WTC11 (cell line): Measurements from ENCODE around the gene TRAIP. TPM values are rescaled to one million over a fixed set of nuclear protein-coding genes. Genes with fewer than 3 reads are reported as not detected.

Experiments used
- ATAC-seq: fragments of 200-7000 bp; cut with Tn5 transposase; 2 replicates; pipeline ENCODE4 v1.10.0; 2021; ENCODE audit warnings: mild to moderate bottlenecking, moderate library complexity
- CTCF ChIA-PET: fragments of 300-600 bp; sonication (Branson Sonifier 250); formaldehyde crosslinking; loops from one replicate; lab custom pipeline; 2021; ENCODE audit warnings: antibody characterized with exemption; lab: Charles Lee
- POLR2A ChIA-PET: fragments of 350-600 bp; sonication (Branson Sonifier 250); formaldehyde crosslinking; loops from one replicate; lab custom pipeline; 2021; ENCODE audit warnings: antibody characterized with exemption; lab: Charles Lee
- DNase-seq: peaks from one replicate; pipeline ENCODE4 v3.0.0; 2021; ENCODE audit warnings: low spot score
- H3K27ac Mint-ChIP-seq: 2 replicates; pipeline ENCODE4 v1.8.0; 2021; ENCODE audit warnings: mixed read lengths
- H3K27me3 Mint-ChIP-seq: 2 replicates; pipeline ENCODE4 v1.8.0; 2021; ENCODE audit warnings: low read depth, mild to moderate bottlenecking, moderate library complexity, mixed read lengths
- H3K36me3 Mint-ChIP-seq: 2 replicates; pipeline ENCODE4 v1.8.0; 2021; ENCODE audit warnings: mixed read lengths
- H3K4me1 Mint-ChIP-seq: 2 replicates; pipeline ENCODE4 v1.8.0; 2022; ENCODE audit warnings: mixed read lengths
- H3K4me3 Mint-ChIP-seq: 2 replicates; pipeline ENCODE4 v1.8.0; 2021; ENCODE audit warnings: mild to moderate bottlenecking, moderate library complexity, mixed read lengths
- H3K9me3 Mint-ChIP-seq: 2 replicates; pipeline ENCODE4 v1.8.0; 2021; ENCODE audit warnings: mixed read lengths
- AFF4 ChIP-seq: sonication (generic); formaldehyde crosslinking; IDR thresholded peaks from 2 replicates; pipeline ENCODE4 v1.8.1; 2023; ENCODE audit warnings: mild to moderate bottlenecking, missing genetic modification reagents, borderline replicate concordance
- ATF2 ChIP-seq: sonication (generic); formaldehyde crosslinking; IDR thresholded peaks from 2 replicates; pipeline ENCODE4 v1.8.1; 2022; ENCODE audit warnings: low read depth, missing genetic modification reagents, borderline replicate concordance
- ATF3 ChIP-seq: sonication (generic); formaldehyde crosslinking; conservative IDR thresholded peaks from 2 replicates; pipeline ENCODE4 v1.8.1; 2022; ENCODE audit warnings: mild to moderate bottlenecking, missing genetic modification reagents
- CBFB ChIP-seq: sonication (generic); formaldehyde crosslinking; IDR thresholded peaks from 2 replicates; pipeline ENCODE4 v1.8.1; 2022; ENCODE audit warnings: mild to moderate bottlenecking, low read depth, missing genetic modification reagents
- CREB1 ChIP-seq: sonication (generic); formaldehyde crosslinking; IDR thresholded peaks from 2 replicates; pipeline ENCODE4 v1.8.0; 2023; ENCODE audit warnings: mild to moderate bottlenecking, missing genetic modification reagents
- E2F1 ChIP-seq: sonication (generic); formaldehyde crosslinking; IDR thresholded peaks from 2 replicates; pipeline ENCODE4 v1.8.0; 2022; ENCODE audit warnings: mild to moderate bottlenecking, missing genetic modification reagents
- EMX1 ChIP-seq: fragments of 250-450 bp; sonication (Bioruptor Pico); IDR thresholded peaks from 2 replicates; pipeline ENCODE4 v1.8.0; 2021; ENCODE audit warnings: mild to moderate bottlenecking
- ESRRA ChIP-seq: sonication (generic); formaldehyde crosslinking; IDR thresholded peaks from 2 replicates; pipeline ENCODE4 v1.8.1; 2022; ENCODE audit warnings: mild to moderate bottlenecking, missing genetic modification reagents, borderline replicate concordance
- HMGA2 ChIP-seq: fragments of 250-450 bp; sonication (Bioruptor Pico); IDR thresholded peaks from 2 replicates; pipeline ENCODE4 v1.4.0; 2021; ENCODE audit warnings: mild to moderate bottlenecking, moderate library complexity
- HMGXB4 ChIP-seq: sonication (generic); formaldehyde crosslinking; IDR thresholded peaks from 2 replicates; pipeline ENCODE4 v1.8.1; 2023; ENCODE audit warnings: mild to moderate bottlenecking, moderate library complexity, missing genetic modification reagents
- MYBL2 ChIP-seq: sonication (generic); formaldehyde crosslinking; IDR thresholded peaks from 2 replicates; pipeline ENCODE4 v1.8.1; 2023; ENCODE audit warnings: mild to moderate bottlenecking, moderate library complexity, missing genetic modification reagents
- SP1 ChIP-seq: sonication (generic); formaldehyde crosslinking; conservative IDR thresholded peaks from 2 replicates; pipeline ENCODE4 v1.8.1; 2022; ENCODE audit warnings: missing genetic modification reagents
- STAT6 ChIP-seq: sonication (generic); formaldehyde crosslinking; conservative IDR thresholded peaks from 2 replicates; pipeline ENCODE4 v1.8.1; 2023; ENCODE audit warnings: mild to moderate bottlenecking, low read depth, missing genetic modification reagents, moderate library complexity
- TCF7 ChIP-seq: sonication (generic); formaldehyde crosslinking; IDR thresholded peaks from 2 replicates; pipeline ENCODE4 v1.8.0; 2022; ENCODE audit warnings: mild to moderate bottlenecking, low read depth, missing genetic modification reagents, moderate library complexity
- ZNF263 ChIP-seq: sonication (generic); formaldehyde crosslinking; IDR thresholded peaks from 2 replicates; pipeline ENCODE4 v1.8.1; 2022; ENCODE audit warnings: low read depth, mild to moderate bottlenecking, moderate library complexity, missing genetic modification reagents
- ZNF281 ChIP-seq: sonication (generic); formaldehyde crosslinking; IDR thresholded peaks from 2 replicates; pipeline ENCODE4 v1.8.0; 2023; ENCODE audit warnings: mild to moderate bottlenecking, missing genetic modification reagents
- ZNF317 ChIP-seq: sonication (generic); formaldehyde crosslinking; IDR thresholded peaks from 2 replicates; pipeline ENCODE4 v1.8.1; 2023; ENCODE audit warnings: low read depth, mild to moderate bottlenecking, moderate library complexity, missing genetic modification reagents, borderline replicate concordance
- ZNF396 ChIP-seq: fragments of 250-450 bp; sonication (Bioruptor Pico); IDR thresholded peaks from 2 replicates; pipeline ENCODE4 v1.8.0; 2021; ENCODE audit warnings: mild to moderate bottlenecking, moderate library complexity, borderline replicate concordance
- total RNA-seq: library from RNA; stranded (reverse); gene quantifications from 3 replicates; pipeline ENCODE4 v1.2.3, GENCODE V29; 2021

Gene TRAIP
- total RNA-seq, 1 experiment from 2014 or later, result 25.9 TPM

GRCh38 chr3:49801160-49801559, 55.2 kb downstream of the TRAIP start:
- H3K27ac Mint-ChIP-seq, result no peak overlapping the region
- POLR2A ChIA-PET, result no interaction called here
- H3K4me1 Mint-ChIP-seq, result peaks cover 24% of the 10 kb centered on the region
- CTCF ChIA-PET, result interaction anchor here (1.0 to 7.4 kb wide), 4 partner anchors 14 to 107 kb away, joined by 3 to 207 read pairs (median 76); partner anchors contain the start of gene IP6K1
- DNase-seq (no peak), ATAC-seq (no peak)
- no peaks in the 10 kb centered on the region for H3K36me3 Mint-ChIP-seq
- H3K9me3 Mint-ChIP-seq, result no peaks in the 10 kb centered on the region
- peaks cover 44% of the 10 kb centered on the region for H3K27me3 Mint-ChIP-seq
- no peak overlapping the region for H3K4me3 Mint-ChIP-seq
- no peak for TF ChIP-seq ATF2
- no peak for TF ChIP-seq STAT6 (CRISPR knock-in tag)
- TF ChIP-seq ZNF263 (CRISPR knock-in tag), result no peak
- no peak for TF ChIP-seq ESRRA (CRISPR knock-in tag)
- TF ChIP-seq ZNF281, result no peak
- no peak for TF ChIP-seq CREB1 (CRISPR knock-in tag)
- no peak for TF ChIP-seq E2F1 (CRISPR knock-in tag)
- TF ChIP-seq EMX1 (CRISPR knock-in tag), result no peak
- no peak for TF ChIP-seq HMGXB4 (CRISPR knock-in tag)
- no peak for TF ChIP-seq ATF3 (CRISPR knock-in tag)
- no peak for TF ChIP-seq ZNF317 (CRISPR knock-in tag)

GRCh38 chr3:49799761-49800160, 56.6 kb downstream of the TRAIP start, which contains the start of gene CDHR4:
Gene CDHR4, minus strand, starts transcription at chr3:49799873. Its CDS starts 61 bp downstream, at chr3:49799812.
- no peaks in the 10 kb centered on the region for H3K36me3 Mint-ChIP-seq
- peaks cover 38% of the 10 kb centered on the region for H3K27me3 Mint-ChIP-seq
- peaks cover 11% of the 10 kb centered on the region for H3K4me1 Mint-ChIP-seq
- DNase-seq (no peak), ATAC-seq (no peak)
- ChIA-PET POLR2A (interaction anchor here (0.5 kb wide), 1 partner anchor 1040 kb away, joined by 4 read pairs; no protein-coding TSS in a partner anchor), CTCF (interaction anchor here (0.6 to 4.5 kb wide), 3 partner anchors 13 to 110 kb away, joined by 3 to 36 read pairs (median 5); partner anchors contain the start of gene IP6K1)
- H3K27ac Mint-ChIP-seq, result no peak within 1 kb of the TSS
- no peaks in the 10 kb centered on the region for H3K9me3 Mint-ChIP-seq
- no peak within 1 kb of the TSS for H3K4me3 Mint-ChIP-seq
- TF ChIP-seq MYBL2 (CRISPR knock-in tag), result no peak
- TF ChIP-seq AFF4, result no peak
- no peak for TF ChIP-seq ZNF317 (CRISPR knock-in tag)
- TF ChIP-seq SP1 (CRISPR knock-in tag), result no peak
- no peak for TF ChIP-seq CBFB (CRISPR knock-in tag)
- TF ChIP-seq TCF7 (CRISPR knock-in tag), result no peak
- no peak for TF ChIP-seq HMGA2 (CRISPR knock-in tag)
- no peak for TF ChIP-seq ZNF396 (CRISPR knock-in tag)
- TF ChIP-seq ESRRA (CRISPR knock-in tag), result no peak
- TF ChIP-seq HMGXB4 (CRISPR knock-in tag), result no peak
